ENCODE data around the gene CTSL.

Gene CTSL

GRCh38 chr9:87701491-87701890, 24.4 kb upstream of the CTSL start:
- DNase-seq (ENCODE audit: low read depth): no peak

GRCh38 chr9:87701931-87702421, 23.9 kb upstream of the CTSL start:
- DNase-seq (ENCODE audit: low read depth): no peak

DNA sequence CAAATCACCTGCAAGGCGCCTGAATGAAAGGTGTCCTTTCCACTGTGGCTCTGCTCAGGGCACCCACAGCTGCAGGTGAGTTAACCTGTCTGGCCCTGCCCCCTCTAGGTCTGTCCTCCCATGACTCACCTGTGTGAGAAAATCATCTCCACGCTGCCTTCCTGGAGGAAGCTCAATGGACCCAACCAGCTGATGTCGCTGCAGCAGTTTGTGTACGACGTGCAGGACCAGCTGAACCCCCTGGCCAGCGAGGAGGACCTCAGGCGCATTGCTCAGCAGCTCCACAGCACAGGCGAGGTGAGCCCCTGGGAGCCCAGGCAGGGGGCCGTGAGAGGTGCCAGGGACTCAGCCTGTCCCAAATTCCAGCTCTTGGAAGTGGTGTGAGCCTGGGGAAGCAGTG, 23.0 kb upstream of the CTSL start:
- no peak for DNase-seq (ENCODE audit: low read depth)

DNA sequence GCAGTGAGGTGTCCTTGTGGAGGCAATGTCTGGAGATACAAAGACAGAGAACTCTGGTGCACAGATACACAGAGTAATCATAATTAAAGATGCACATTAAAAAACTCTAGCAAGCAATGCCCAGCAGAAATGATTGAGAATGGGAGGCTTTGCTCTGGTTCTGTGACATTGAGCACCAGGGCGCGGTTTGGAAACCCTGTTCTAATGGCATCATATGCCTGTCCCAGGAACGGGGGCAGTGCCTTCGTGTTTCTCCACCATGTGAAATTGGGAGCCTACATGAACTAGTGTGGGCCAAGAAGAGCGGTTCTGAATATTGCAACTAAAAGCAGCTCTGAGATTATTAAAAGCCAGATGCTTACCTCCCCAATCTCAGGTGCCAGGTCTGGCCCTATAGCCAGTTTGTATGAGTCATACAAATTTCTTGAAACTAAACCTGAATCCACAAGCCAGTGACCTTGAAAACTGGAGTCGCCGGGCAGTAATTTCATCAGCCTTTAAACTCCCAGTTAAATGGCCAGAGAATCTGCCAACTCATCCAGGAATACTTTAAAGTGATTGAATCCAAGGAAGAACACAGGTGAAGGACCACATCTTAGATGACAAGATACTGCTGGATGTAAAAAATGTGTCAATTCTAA, 22.2 kb upstream of the CTSL start:
- no peak for DNase-seq (ENCODE audit: low read depth)

- no peak for DNase-seq (ENCODE audit: low read depth)
Measured at GRCh38 chr9:87704342-87704741, 21.6 kb upstream of the CTSL start.

GRCh38 chr9:87706066-87706739, 19.7 kb upstream of the CTSL start:
- DNase-seq (ENCODE audit: low read depth): no peak

- DNase-seq (ENCODE audit: low read depth): no peak
Measured at GRCh38 chr9:87707805-87708506, 18.0 kb upstream of the CTSL start.

DNA sequence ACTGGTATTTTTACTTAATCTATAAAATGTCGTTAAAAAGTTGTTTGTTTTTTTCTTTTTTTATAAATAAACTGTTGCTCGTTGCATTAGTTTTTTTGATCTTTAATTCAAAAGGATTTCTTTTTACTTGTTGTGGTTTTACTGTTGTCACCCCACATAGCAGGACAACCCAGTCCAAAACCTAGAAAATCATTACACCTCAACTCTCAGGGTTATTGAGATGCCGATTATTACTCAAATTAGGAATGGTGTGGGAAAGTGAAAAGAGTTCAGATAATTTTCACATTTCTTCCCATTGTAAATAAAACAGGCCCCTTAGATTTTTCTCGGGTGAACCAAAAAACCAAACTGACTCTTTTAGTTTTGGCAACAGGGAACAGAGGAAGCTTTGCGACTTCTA, 17.4 kb upstream of the CTSL start:
- DNase-seq (ENCODE audit: low read depth): no peak

GRCh38 chr9:87708986-87709728, 16.8 kb upstream of the CTSL start:
- DNase-seq (ENCODE audit: low read depth): no peak

- no peak for DNase-seq (ENCODE audit: low read depth)
Measured at GRCh38 chr9:87710443-87710842, 15.5 kb upstream of the CTSL start.

DNA sequence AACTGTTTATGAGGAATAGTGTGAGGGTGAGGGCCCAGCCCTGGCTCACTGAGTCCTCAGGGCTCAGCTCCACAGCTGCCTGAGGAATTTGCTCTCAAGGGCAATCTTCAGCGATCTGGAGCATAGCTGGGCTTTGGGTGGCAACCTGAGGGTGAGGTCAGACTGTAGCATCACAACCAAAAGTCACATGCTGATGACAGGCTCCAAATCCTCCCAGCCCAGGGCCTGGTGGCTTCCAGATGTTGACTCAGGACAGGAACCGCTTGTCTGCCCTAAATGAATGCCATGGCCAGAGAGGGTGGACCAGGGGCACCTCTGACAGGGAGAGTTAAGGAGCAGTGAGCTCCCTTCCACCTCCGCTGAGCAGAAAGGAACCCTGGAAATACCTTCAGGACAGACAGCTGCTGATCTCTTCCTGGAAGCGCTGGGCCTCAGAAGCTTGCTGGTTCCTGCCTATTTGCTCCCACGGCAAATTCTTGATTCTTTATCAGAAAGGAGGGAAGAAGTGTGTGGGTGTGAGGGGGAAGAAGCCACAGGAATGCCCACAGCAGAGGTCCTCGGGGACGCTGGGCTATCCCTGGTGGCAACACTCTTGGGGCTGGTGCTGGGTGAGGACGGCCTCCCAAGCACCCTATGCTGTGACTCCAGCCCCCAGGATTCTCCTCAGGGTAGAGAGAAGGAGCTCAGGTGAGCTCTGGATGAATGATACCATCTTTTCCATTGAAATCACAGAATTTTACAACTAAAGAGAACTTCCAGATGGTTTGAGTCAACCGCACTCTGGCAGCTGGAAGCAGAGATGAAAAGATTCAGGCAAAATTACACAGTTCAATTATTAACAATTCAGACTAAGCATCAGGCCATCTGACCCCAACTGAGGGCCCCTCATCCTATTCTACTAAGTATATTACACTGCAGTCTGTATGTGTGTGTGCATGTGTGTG, 13.8 kb upstream of the CTSL start:
- DNase-seq (ENCODE audit: low read depth): no peak

- DNase-seq (ENCODE audit: low read depth): no peak
Measured at GRCh38 chr9:87712801-87713277, 13.1 kb upstream of the CTSL start.

DNA sequence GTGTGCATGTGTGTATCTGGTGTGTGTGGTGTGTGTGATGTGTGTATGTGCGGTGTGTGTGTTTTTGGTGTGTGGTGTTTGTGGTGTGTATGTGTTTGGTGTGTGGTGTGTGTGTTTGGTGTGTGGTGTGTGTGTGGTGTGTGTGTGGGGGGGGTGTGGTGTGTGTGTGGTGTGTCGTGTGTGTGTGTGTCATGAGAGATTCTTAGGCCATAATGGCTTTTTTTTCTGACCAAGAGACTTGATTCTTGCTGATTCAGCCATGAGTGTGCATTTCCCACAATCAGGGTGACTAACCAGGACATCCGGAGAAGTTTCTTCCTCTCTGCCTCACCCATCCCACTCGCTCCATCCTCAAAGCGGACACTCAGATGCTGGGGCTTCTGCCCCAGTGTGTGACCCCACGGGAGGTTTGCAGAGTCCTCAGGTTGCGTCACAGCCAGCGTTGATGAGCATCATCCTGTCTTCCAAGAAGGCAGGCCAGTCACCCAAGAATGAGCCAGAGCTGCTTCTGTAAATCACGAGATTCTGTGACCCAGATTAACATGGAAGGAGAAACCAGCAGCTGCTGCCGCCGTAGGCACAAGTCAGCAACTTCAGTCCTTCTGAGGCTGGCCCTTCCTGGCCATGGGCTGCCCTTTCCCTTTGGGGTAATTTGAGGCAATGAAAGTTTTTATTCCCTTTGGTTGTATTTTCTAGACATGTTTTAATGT, 12.5 kb upstream of the CTSL start:
- DNase-seq (ENCODE audit: low read depth): no peak

- no peak for DNase-seq (ENCODE audit: low read depth)
Measured at GRCh38 chr9:87713988-87714330, 12.0 kb upstream of the CTSL start.

DNA sequence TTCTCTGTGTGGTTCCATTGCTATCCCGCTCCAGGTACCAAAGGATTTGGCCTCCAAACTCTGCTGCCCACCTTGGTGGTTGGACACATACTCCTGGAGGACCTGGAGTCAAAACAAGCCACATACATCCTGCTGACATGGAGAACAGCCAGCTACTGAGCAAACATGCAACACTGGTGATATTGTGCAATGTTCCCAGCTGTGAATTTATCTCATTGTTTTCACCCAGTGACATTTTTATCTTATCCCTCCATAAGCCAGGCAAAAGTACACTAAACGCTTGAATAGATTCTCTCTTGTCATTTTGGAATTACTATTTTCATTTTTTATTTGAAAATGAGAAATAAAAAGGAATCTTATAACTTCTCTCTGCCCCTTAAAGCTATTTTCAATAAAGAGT, 11.1 kb upstream of the CTSL start:
- DNase-seq (ENCODE audit: low read depth): no peak

DNA sequence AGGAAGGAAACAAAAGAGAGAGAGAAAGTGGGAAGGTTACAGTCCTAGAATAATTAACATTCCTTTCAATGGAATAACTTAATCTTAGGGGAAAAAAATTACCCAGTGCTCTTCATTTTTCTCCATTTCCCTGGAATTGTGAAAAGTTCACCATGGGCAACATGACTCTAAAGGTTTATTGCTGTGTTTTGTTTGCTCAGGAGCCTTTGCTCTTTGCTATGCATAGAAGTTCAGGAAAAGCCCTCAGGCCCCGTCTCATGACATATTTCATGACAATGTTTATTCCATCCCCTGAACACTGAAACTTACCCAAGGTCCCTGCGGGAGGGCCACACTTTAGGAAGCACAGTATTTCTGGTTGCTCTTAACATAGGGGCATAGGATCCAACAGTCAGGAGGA, 9.8 kb upstream of the CTSL start:
- DNase-seq (ENCODE audit: low read depth): no peak

DNA sequence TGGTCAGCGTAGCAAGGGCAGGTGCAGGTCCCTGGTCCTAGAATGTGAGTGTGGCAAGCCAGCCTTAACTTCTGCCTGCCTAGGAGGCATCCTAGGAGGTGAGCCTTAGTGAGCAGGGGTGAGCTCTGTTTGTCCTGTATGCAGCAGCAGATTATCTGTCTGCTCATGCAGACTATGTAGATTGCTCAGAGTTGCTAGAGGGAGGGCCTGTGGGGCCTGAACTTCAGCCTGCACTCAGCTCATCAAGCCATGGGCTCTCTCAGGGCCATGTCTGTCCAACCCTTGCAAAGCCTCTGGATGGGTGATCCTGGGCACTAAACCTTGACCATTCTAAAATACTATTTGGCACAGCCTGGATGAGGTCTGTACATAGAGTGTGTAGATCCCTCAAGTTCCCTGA, 8.5 kb upstream of the CTSL start:
- DNase-seq (ENCODE audit: low read depth): no peak

- DNase-seq (ENCODE audit: low read depth): no peak
Measured at GRCh38 chr9:87718231-87718630, 7.7 kb upstream of the CTSL start.

- DNase-seq (ENCODE audit: low read depth): no peak
Measured at GRCh38 chr9:87718852-87719612, 6.9 kb upstream of the CTSL start.

DNA sequence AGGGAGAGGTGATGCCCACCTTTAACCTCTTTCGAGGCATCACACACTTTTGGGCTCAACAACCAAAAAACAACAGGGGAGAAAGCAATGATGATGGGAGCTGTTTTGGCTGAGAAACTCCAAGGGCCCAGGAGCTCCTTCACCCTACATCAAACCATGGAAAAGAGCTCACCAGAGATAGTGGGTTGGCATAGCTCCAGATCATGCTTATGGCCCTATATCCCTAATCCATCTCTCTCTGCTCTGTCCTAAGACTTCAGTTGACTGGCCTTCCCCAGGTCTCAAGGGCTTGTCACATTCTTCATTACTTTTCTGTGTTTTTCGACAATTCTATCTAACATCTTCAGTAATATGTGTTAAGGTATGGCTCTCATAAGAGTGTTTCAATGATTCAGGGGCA, 5.7 kb upstream of the CTSL start:
- DNase-seq (ENCODE audit: low read depth): no peak

Measured in activated T-cell treated with anti-CD3 and anti-CD28 coated beads for 1 hour (primary cell).